ENCODE measurements around the gene UBA1.

UBA1 gene

GRCh38 chrX:47169726-47170515 is 23.7 kb upstream of the UBA1 start:
- no peak for ATAC-seq
- DNase-seq = no peak

- DNase-seq (no peak), ATAC-seq (no peak)
These were observed 22.6 kb upstream of the UBA1 start for GRCh38 chrX:47170861-47171692.

GRCh38 chrX:47171996-47172395 is 21.6 kb upstream of the UBA1 start:
- DNase-seq (no peak), ATAC-seq (no peak)

- no peak for ATAC-seq
- DNase-seq = no peak
These were observed 21.1 kb upstream of the UBA1 start for GRCh38 chrX:47172549-47172948.

GRCh38 chrX:47172971-47173792 is 20.4 kb upstream of the UBA1 start:
- no peak for ATAC-seq
- DNase-seq = no peak

GRCh38 chrX:47174376-47174775 is 19.3 kb upstream of the UBA1 start:
- no peak for ATAC-seq
- DNase-seq = no peak

GRCh38 chrX:47174846-47175587 is 18.6 kb upstream of the UBA1 start:
- ATAC-seq (no peak), DNase-seq (no peak)

GRCh38 chrX:47175588-47175980 is 18.0 kb upstream of the UBA1 start:
- DNase-seq (no peak), ATAC-seq (no peak)

- no peak for ATAC-seq
- DNase-seq = no peak
These were observed 17.4 kb upstream of the UBA1 start for GRCh38 chrX:47176101-47176740.

GRCh38 chrX:47177079-47177478 is 16.6 kb upstream of the UBA1 start:
- no peak for DNase-seq
- no peak for ATAC-seq

- ATAC-seq (no peak), DNase-seq (no peak)
These were observed 15.3 kb upstream of the UBA1 start for GRCh38 chrX:47178337-47178736.

GRCh38 chrX:47179221-47179927 is 14.3 kb upstream of the UBA1 start:
- no peak for DNase-seq
- ATAC-seq = no peak

GRCh38 chrX:47179928-47180255 is 13.7 kb upstream of the UBA1 start:
- ATAC-seq (no peak), DNase-seq (no peak)

- DNase-seq (no peak), ATAC-seq (no peak)
These were observed 13.3 kb upstream of the UBA1 start for GRCh38 chrX:47180346-47180745.

- DNase-seq (no peak), ATAC-seq (no peak)
These were observed 12.3 kb upstream of the UBA1 start for GRCh38 chrX:47181301-47181700.

- ATAC-seq = no peak
- DNase-seq = no peak
These were observed 11.4 kb upstream of the UBA1 start for GRCh38 chrX:47182106-47182700.

- DNase-seq (no peak), ATAC-seq (no peak)
These were observed 9.1 kb upstream of the UBA1 start for GRCh38 chrX:47184486-47184885.

GRCh38 chrX:47185241-47185640 is 8.4 kb upstream of the UBA1 start:
- ATAC-seq = no peak
- no peak for DNase-seq

GRCh38 chrX:47186096-47186740 is 7.4 kb upstream of the UBA1 start:
- DNase-seq (no peak), ATAC-seq (no peak)

- DNase-seq (no peak), ATAC-seq (no peak)
These were observed 6.4 kb upstream of the UBA1 start for GRCh38 chrX:47187106-47187677.

Measured in stimulated activated naive CD8-positive, alpha-beta T cell treated with anti-CD3 and anti-CD28 coated beads, Interleukin-15, Interleukin-2, amounts not matched to agents 100 U/mL and 50 U/mL, for 24 hours (primary cell).